ENCODE measurements around the gene ATP8B1.

DNA sequence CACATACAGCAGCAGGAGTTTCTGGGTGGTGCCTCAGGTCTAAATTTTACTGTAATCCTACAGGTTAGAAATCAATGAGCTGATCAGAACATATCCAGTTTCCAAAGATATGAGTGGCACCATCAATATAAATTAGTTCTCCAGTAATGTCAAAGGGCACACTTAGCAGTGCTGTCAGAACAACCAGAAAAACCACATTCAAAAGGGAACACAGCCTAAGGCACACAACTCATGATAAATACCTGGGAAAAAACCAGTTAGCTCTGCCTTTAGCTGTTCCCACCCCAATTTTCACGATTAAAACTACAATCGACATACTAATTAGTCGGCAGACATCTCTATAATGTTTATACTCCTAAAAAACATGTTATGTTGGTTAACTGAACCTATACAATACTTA, 31.5 kb downstream of the ATP8B1 start:
- TF ChIP-seq, protein P1, sequence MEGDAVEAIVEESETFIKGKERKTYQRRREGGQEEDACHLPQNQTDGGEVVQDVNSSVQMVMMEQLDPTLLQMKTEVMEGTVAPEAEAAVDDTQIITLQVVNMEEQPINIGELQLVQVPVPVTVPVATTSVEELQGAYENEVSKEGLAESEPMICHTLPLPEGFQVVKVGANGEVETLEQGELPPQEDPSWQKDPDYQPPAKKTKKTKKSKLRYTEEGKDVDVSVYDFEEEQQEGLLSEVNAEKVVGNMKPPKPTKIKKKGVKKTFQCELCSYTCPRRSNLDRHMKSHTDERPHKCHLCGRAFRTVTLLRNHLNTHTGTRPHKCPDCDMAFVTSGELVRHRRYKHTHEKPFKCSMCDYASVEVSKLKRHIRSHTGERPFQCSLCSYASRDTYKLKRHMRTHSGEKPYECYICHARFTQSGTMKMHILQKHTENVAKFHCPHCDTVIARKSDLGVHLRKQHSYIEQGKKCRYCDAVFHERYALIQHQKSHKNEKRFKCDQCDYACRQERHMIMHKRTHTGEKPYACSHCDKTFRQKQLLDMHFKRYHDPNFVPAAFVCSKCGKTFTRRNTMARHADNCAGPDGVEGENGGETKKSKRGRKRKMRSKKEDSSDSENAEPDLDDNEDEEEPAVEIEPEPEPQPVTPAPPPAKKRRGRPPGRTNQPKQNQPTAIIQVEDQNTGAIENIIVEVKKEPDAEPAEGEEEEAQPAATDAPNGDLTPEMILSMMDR (conservative IDR thresholded peaks at IDR 0.05; ENCODE audit: low read length), result no peak
- TF ChIP-seq EZH2phosphoT487 (IDR thresholded peaks at IDR 0.05; ENCODE audit: borderline replicate concordance), result no peak

Measured in Loucy (cell line).